ENCODE data around the gene RERE.

RERE gene

DNA sequence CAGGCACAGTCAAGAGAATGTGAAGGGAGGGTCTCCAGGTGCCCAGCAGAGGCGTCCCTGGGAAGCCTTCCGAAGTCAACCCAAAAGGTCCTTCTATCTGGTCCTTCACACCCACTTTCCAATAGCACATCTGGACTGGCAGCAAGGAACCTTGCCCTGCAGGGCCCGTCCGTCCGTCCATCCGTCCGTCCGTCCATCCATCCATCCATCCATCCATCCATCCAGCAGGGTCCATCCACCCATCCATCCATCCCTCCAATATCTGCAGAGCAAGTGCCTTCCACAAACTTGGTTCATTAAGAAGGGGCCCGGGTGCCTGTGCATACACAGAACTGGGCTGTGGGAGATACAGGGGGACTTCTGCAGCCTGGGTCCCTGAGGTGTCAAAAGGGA lies 468.0 kb downstream of the RERE start:
- Histone ChIP-seq H3K9me3 (no peaks in the 10 kb centered on the region), H3K36me3 (replicated peaks) (peaks cover 7% of the 10 kb centered on the region; the same call in 1 of the 2 replicates), H3K27me3 (ENCODE audit: low read depth) (no peaks in the 10 kb centered on the region), H3K4me1 (no peaks in the 10 kb centered on the region), H3K4me3 (no peak overlapping the region)
- no peak for DNase-seq (ENCODE audit: low spot score in 2 of 2)
- in situ Hi-C loops (cut with MboI; ENCODE audit: low sequenced_read_pairs), result loop anchor here (10.0 kb wide), 1 partner anchor 335 kb away; no protein-coding TSS in a partner anchor

DNA sequence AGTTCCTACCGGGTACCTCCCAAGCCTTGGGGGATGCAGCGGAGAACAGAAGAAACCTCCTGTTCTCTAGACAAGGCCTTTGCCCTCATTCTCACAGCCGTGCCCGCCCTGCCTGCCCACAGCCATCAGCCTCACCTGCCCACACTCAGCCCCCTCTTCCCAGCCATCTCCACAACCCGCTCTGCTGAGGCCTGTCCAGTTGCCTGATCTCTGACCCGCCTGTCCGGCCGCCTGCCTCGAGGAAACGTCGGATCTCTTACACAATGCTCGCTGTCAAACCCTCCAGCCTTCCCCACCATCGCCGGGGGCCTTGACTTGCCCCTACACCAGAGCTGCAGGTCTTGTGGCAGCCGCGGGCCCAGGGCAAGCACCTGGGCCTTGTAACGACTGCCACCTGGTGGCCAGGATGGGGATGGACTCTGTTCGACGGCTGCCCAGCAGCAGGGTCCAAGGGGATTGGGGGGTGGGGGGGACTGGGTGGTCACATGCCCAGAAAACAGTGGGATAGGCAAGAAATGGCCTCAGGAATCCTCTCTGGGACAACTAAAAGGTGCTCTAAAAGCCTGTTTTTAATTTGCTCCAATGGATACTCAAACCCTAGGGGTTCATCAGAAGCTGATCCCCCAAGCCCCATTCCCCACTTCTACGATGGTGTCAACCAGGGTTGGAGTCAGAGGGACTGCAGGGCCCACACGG lies 468.5 kb downstream of the RERE start:
- DNase-seq (ENCODE audit: low spot score in 2 of 2), result peak in 1 of 2 experiments; percentile 82
- Histone ChIP-seq H3K9me3 (no peaks in the 10 kb centered on the region), H3K27me3 (ENCODE audit: low read depth) (no peaks in the 10 kb centered on the region), H3K4me3 (no peak overlapping the region), H3K4me1 (no peaks in the 10 kb centered on the region), H3K36me3 (replicated peaks) (peaks cover 2% of the 10 kb centered on the region; the same call in 1 of the 2 replicates)
- in situ Hi-C loops (cut with MboI; ENCODE audit: low sequenced_read_pairs), result loop anchor here (10.0 kb wide), 1 partner anchor 334 kb away; no protein-coding TSS in a partner anchor

DNA sequence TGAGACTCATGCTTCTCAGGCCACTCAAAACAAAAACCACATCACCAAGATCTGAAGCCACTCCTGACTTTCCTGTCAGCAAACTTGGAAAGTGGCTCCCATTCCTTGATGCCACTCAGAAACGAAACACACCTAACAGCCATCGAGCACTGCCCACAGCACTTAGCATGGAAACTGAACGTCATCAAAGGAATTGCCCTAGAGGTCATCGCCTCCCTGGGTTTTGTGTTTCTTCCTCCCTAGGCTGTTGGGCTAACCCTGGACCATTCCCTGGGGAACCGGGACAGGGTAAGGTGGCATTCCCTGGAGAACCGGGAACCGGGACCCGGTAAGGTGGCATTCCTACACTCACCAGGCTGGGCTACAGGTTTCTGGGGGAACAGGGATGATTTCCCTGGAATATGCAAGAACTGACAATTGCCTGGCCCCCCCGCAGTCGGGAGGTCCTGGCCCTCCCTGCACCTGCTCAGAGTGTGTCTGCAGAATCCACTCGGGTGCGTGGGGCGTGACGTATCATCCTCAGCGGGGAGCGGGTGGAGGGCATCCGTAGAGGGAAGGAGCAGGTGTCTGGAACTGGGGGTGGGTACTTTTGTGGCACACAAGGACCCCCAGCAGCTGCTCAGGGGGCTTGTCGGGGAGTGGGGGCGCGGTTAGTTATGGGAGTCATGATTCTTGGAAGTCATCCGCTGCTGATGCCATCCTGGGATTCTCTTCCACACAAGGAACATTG lies 469.2 kb downstream of the RERE start:
- in situ Hi-C loops (cut with MboI; ENCODE audit: low sequenced_read_pairs), result loop anchor here (10.0 kb wide), 1 partner anchor 333 kb away; no protein-coding TSS in a partner anchor
- no peak for DNase-seq (ENCODE audit: low spot score in 2 of 2)
- no peaks in the 10 kb centered on the region for H3K36me3 ChIP-seq (replicated peaks)
- no peak overlapping the region for H3K4me3 ChIP-seq
- H3K27me3 ChIP-seq (ENCODE audit: low read depth), result no peaks in the 10 kb centered on the region
- H3K4me1 ChIP-seq, result no peaks in the 10 kb centered on the region
- no peaks in the 10 kb centered on the region for H3K9me3 ChIP-seq

DNA sequence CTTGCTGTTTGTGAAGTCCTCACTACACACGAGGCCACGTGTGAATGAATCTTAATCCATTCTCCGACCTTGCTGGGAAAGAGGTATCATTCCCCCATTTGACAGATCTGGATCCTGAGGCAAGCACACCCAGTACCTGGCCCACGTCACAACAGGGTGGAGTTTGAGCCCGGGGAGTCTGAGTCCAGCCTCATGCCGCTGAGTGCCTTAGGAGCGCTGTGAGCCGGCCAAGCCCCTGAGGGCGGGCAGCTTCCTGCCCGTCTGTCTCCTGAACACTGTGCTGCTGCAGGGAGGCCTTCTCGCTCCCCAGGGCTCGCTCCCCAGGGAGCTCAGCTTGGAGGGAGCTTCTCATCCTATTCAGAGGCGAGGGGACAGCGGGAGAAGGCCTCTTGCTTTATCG lies 469.8 kb downstream of the RERE start:
- no peaks in the 10 kb centered on the region for H3K36me3 ChIP-seq (replicated peaks)
- H3K4me3 ChIP-seq, result no peak overlapping the region
- no peaks in the 10 kb centered on the region for H3K4me1 ChIP-seq
- H3K27me3 ChIP-seq (ENCODE audit: low read depth), result no peaks in the 10 kb centered on the region
- no peaks in the 10 kb centered on the region for H3K9me3 ChIP-seq
- DNase-seq (ENCODE audit: low spot score in 2 of 2), result no peak
- in situ Hi-C loops (cut with MboI; ENCODE audit: low sequenced_read_pairs), result loop anchor here (10.0 kb wide), 1 partner anchor 333 kb away; no protein-coding TSS in a partner anchor

DNA sequence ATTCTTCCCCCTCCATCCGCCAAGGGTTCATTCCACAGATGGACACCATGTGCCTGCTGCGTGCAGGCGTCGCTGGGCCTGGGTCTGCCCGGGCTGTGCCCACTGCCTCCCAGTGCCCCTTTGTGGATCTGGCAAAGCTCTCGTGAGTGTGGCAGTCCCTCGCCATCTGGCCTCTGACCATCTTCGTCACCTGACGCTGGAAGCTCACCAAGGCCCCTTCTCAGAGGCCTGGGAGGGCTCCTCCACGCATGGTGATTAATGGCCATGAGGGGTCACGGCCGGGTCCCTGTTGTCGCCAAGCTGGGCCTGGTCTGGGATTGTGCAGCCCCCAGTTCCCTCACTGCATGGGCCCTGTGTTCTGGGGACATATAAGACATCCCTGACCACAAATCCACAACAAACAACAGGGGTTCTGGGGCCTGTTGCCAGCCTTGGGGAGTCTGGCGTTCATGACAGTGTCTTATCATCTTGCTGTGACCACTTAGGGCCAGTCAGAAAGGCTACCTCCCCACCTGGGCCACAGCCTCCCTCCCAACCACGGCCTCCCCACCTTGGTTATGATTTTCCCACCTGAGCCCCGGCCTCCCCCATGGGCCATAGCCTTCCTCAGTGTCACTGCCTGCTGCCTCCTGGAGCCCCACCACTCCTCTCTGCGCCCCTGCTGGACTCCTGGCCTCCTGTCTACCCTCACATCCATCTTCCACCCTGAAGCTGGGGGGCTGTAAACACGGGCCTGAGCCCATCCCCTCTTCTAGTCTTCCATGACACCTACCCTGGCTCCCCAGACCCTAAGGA lies 471.6 kb downstream of the RERE start:
- Histone ChIP-seq H3K36me3 (replicated peaks) (no peaks in the 10 kb centered on the region), H3K27me3 (ENCODE audit: low read depth) (no peaks in the 10 kb centered on the region), H3K4me1 (no peaks in the 10 kb centered on the region), H3K4me3 (no peak overlapping the region), H3K9me3 (no peaks in the 10 kb centered on the region)
- in situ Hi-C loops (cut with MboI; ENCODE audit: low sequenced_read_pairs), result loop anchor here (10.0 kb wide), 1 partner anchor 331 kb away; no protein-coding TSS in a partner anchor
- DNase-seq (ENCODE audit: low spot score in 2 of 2), result no peak

DNA sequence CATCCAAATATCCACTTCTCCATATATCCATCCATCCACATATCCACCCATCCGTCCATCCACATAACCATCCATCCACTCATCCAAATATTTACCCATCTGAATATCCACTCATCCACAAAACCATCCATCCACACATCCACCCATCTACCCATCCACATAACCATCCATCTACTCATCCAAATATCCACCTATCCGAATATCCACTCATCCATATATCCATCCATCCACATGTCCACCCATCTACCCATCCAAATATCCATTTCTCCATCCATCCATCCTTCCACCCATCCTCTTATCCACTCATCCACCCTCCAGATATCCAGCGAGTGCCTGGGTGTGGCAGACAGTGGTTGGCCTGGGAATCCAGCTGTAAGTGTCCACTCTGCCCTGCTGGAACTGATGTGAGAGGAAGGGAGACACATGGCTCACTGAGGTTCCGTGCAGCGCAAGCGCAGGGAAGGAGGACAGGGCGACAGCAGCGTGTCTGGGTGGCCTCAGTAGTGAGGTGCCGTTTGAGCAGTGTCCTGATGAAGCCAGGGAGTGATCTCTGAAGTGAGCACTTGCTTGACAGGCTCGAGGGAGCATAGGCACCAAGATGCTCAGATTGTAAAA lies 472.4 kb downstream of the RERE start:
- DNase-seq (ENCODE audit: low spot score in 2 of 2), result no peak
- Histone ChIP-seq H3K36me3 (replicated peaks) (no peaks in the 10 kb centered on the region), H3K4me1 (no peaks in the 10 kb centered on the region), H3K27me3 (ENCODE audit: low read depth) (no peaks in the 10 kb centered on the region), H3K9me3 (no peaks in the 10 kb centered on the region), H3K4me3 (no peak overlapping the region)
- in situ Hi-C loops (cut with MboI; ENCODE audit: low sequenced_read_pairs), result loop anchor here (10.0 kb wide), 1 partner anchor 330 kb away; no protein-coding TSS in a partner anchor

DNA sequence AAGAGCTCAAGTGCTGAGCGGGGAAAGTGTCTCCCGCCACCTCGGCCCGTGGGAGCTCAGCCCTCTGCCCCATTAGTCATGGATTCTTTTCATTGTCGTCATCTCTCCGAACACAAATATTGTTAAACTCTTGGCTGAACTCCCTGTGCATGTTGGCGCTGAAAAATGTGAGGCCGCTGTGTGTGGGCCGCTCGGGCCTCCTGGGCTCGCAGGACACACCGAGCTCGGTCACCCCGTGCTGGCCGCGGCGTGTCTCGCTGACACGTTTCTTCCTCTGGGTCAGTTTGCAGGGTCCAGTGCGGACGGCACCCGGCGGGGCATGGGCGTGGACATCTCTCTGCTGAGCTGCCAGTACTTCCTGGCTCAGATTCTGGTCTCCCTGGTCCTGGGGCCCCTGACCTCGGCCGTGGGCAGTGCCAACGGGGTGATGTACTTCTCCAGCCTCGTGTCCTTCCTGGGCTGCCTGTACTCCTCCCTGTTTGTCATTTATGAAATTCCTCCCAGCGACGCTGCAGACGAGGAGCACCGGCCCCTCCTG lies 473.9 kb downstream of the RERE start:
- Histone ChIP-seq H3K27me3 (ENCODE audit: low read depth) (no peaks in the 10 kb centered on the region), H3K4me3 (no peak overlapping the region), H3K4me1 (no peaks in the 10 kb centered on the region), H3K9me3 (no peaks in the 10 kb centered on the region), H3K36me3 (replicated peaks) (no peaks in the 10 kb centered on the region)
- no peak for DNase-seq (ENCODE audit: low spot score in 2 of 2)
- in situ Hi-C loops (cut with MboI; ENCODE audit: low sequenced_read_pairs), result loop anchor here (10.0 kb wide), 1 partner anchor 329 kb away; no protein-coding TSS in a partner anchor

DNA sequence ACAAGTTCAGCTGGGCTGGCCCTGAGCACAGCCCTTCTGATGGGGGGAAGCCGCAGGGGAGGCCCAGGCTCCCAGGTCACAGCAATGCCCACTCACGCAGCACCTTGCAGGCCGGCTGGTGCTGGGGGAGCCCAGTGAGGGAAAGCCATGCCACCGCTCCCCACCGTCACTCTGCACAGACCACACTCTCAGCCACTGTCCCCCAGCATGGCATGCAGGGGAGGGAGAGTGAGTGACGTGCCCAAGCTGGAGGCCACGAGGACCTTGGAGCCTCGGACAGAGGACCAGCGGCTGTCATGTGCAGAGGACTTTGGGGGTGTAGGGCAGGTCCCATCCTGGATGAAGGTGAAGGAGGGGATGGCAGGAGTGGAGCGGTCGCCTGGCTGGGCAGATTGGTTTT lies 474.4 kb downstream of the RERE start:
- DNase-seq (ENCODE audit: low spot score in 2 of 2), result no peak
- H3K4me1 ChIP-seq, result no peaks in the 10 kb centered on the region
- no peak overlapping the region for H3K4me3 ChIP-seq
- no peaks in the 10 kb centered on the region for H3K36me3 ChIP-seq (replicated peaks)
- no peaks in the 10 kb centered on the region for H3K9me3 ChIP-seq
- in situ Hi-C loops (cut with MboI; ENCODE audit: low sequenced_read_pairs), result loop anchor here (10.0 kb wide), 1 partner anchor 328 kb away; no protein-coding TSS in a partner anchor
- no peaks in the 10 kb centered on the region for H3K27me3 ChIP-seq (ENCODE audit: low read depth)

DNA sequence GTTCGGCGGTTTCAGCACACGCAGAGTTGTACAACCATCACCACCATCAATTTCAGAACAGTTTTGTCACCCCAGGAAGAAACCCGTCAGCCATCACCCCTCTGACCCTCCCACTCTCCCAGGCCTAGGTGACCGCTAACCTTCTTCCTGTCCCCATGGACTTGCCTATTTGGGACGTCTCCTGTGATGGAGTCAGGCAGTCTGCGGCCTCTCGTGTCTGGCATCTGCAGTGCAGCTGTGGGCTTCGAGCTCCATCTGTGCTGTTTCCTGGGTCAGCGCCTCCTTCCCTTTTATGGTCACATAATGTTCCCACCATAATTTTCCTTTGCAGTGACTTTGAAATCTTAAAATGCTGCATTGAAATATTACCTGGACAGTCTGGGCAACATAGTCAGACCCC lies 475.1 kb downstream of the RERE start:
- DNase-seq (ENCODE audit: low spot score in 2 of 2), result no peak
- in situ Hi-C loops (cut with MboI; ENCODE audit: low sequenced_read_pairs), result loop anchor here (10.0 kb wide), 1 partner anchor 328 kb away; no protein-coding TSS in a partner anchor

DNA sequence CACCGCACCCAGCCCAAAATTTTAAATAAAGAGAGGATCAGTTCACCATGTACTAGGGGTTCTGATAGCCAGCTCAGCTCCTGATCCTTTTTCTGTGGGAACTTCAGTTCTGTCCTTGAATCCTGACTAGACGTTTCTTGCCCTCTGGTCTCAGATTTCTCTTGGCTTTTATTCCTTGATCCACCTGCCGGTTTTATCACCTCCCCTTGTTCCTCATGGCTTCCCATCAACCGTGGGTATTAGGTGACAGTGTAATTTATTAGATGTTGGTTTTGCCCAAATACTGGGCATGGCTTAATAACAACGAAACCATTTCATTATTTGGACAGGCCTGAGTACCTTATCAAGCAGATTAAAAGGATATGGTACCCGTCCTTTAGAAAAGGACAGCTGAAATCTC lies 477.0 kb downstream of the RERE start:
- H3K4me1 ChIP-seq, result no peaks in the 10 kb centered on the region
- in situ Hi-C loops (cut with MboI; ENCODE audit: low sequenced_read_pairs), result loop anchor here (10.0 kb wide), 1 partner anchor 326 kb away; no protein-coding TSS in a partner anchor
- H3K4me3 ChIP-seq, result no peak overlapping the region
- no peaks in the 10 kb centered on the region for H3K9me3 ChIP-seq
- H3K27me3 ChIP-seq (ENCODE audit: low read depth), result no peaks in the 10 kb centered on the region
- H3K36me3 ChIP-seq (replicated peaks), result no peaks in the 10 kb centered on the region
- no peak for DNase-seq (ENCODE audit: low spot score in 2 of 2)

More for the DNA sequence above, 475.1 kb downstream of the RERE start:
- Histone ChIP-seq H3K4me3 (no peak overlapping the region), H3K36me3 (replicated peaks) (no peaks in the 10 kb centered on the region), H3K27me3 (ENCODE audit: low read depth) (no peaks in the 10 kb centered on the region), H3K4me1 (no peaks in the 10 kb centered on the region), H3K9me3 (no peaks in the 10 kb centered on the region)

DNA sequence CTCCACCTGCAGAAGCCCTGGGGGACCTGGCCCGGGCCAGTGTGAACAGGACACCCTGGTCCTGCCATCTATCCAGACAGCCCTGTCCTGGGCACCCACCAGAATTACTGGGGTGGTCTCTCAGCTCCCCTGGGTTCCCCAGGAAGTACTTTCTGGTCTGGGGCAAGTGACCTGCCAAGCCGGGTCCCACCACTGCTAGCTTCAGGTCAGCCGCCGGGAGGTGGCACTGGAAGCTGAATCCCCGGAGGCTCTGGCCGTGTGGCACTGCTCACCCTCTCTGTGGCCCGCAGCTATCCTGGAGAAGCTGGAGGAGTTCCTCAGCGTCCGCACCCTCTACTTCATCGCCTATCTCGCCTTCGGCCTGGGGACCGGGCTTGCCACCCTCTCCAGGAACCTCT lies 478.2 kb downstream of the RERE start:
- Histone ChIP-seq H3K9me3 (no peaks in the 10 kb centered on the region), H3K4me1 (no peaks in the 10 kb centered on the region), H3K27me3 (ENCODE audit: low read depth) (no peaks in the 10 kb centered on the region), H3K36me3 (replicated peaks) (no peaks in the 10 kb centered on the region), H3K4me3 (no peak overlapping the region)
- in situ Hi-C loops (cut with MboI; ENCODE audit: low sequenced_read_pairs), result no loop called here
- no peak for DNase-seq (ENCODE audit: low spot score in 2 of 2)

DNA sequence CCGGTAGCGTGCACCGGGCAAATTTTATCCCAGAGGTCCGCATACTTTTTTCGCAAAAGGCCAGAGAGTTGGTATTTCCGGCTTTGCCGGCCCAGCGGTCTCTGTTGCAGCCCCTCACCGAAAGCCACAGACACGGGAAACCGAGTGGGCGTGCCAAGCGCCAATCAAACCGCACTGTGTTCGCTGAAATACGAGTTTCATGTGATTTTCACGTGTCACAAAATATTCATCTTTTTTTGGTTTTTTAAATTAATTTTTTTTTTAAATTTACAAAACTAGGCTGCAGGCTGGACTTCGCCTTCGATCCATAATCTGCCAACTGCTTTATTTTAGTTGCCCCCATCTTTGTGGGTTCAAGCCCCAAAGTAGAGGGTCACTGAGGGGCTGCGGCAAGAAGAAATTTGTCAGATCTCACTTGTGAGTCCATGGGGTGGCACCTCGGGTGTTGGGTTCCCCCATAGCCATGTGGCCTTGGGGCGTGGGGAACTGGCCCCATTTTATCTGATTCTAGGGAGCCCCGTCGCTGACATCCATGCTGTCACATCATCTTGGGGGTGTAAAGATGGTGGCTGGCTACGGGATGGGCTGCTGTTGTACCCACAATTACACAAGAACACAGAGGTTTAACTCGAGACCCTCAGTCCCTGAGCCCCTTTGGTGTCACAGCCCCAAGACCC lies 478.8 kb downstream of the RERE start:
- Histone ChIP-seq H3K4me3 (no peak overlapping the region), H3K4me1 (no peaks in the 10 kb centered on the region), H3K27me3 (ENCODE audit: low read depth) (no peaks in the 10 kb centered on the region), H3K9me3 (no peaks in the 10 kb centered on the region), H3K36me3 (replicated peaks) (no peaks in the 10 kb centered on the region)
- in situ Hi-C loops (cut with MboI; ENCODE audit: low sequenced_read_pairs), result no loop called here
- no peak for DNase-seq (ENCODE audit: low spot score in 2 of 2)
